ENCODE data around the gene SP3. TPM values are rescaled to one million over a fixed set of nuclear protein-coding genes. Genes with fewer than 3 reads are reported as not detected.

Gene SP3
- total and polyA plus RNA-seq, 3 experiments from 2014 or later, result 61.0 to 98.4 (median 93.0) TPM

DNA sequence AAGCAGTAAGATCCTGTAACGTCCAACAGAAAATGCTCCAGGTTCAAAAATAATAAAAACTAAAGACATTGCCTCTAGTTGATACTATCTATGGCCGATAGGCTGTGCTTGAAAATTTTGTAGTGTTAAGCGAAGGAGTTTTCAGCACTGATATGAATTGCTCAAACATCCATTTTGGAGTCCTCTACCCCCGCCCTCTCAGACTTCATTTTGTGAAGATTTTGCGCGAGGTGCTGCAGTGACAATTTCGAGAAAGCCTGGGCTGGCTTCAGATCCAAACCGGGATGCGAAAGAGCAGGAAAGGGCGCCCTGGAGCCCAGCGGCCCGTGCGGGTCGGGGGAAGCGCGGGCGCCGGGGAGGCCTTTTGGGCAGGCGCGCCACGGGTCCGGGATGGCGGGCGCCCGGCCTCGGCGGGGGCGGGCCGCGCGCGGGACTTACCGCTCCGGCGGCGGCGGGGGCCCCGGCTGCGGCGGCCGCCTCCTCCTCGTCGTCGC, 1.8 kb downstream of the SP3 start:
- peak overlapping the region; percentile 94 to 98 (median 97) for H3K4me3 Mint-ChIP-seq
- H3K9me3 Mint-ChIP-seq, result no peaks in the 10 kb centered on the region
- peaks cover 0 to 3% of the 10 kb centered on the region in 2 donors for H3K27me3 Mint-ChIP-seq
- Histone ChIP-seq H3K36me3 (ENCODE audit: insufficient read depth, low read length) (no peaks in the 10 kb centered on the region), H3K27ac (ENCODE audit: low read depth, low read length) (peak overlapping the region; percentile 91), H3K4me3 (ENCODE audit: low read length) (peak overlapping the region; percentile 80), H3K9me3 (ENCODE audit: low read length) (no peaks in the 10 kb centered on the region), H3K4me1 (ENCODE audit: insufficient read depth, low read length) (peaks cover 48% of the 10 kb centered on the region), H3K27me3 (ENCODE audit: insufficient read depth, low read length, poor library complexity, severe bottlenecking) (no peaks in the 10 kb centered on the region)
- POLR2A ChIA-PET, result interaction anchor here (0.9 to 1.5 kb wide), 3 partner anchors 23 to 631 kb away, joined by 3 to 4 read pairs (median 3); partner anchors contain the start of gene OLA1
- H3K4me1 Mint-ChIP-seq, result peaks cover 51 to 65% (median 63%) of the 10 kb centered on the region in 3 donors
- H3K27ac Mint-ChIP-seq, result peak overlapping the region; percentile 97 to 100 (median 98)
- CTCF ChIA-PET, result no interaction called here
- peak in 4 of 5 donors; percentile 52 to 82 (median 75) for DNase-seq
- peaks cover 3 to 39% (median 3%) of the 10 kb centered on the region in 3 donors for H3K36me3 Mint-ChIP-seq

DNA sequence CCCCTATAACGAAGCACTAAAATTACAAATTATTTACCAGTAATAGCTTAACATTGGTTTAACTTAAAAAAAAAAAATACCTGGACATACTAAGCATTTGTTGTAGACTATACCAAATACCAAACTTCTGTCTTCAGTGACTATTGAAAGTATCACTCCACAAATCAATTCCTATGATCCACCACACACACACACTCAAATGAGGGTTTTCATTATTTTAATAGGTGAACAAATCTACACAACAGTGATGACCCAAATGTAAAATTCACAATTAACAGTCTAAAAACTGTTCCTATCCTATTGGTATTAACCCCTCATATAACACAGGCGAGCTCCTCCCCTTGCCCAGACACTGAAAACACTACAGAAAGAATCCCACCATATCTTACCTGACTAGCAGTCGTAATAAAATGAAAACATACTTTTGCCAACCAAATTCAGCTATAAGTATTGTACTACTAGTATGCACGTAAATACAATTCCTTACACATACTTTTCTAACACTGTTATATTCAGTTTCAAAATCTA, 2.5 kb downstream of the SP3 start:
- Mint-ChIP-seq H3K27me3 (peaks cover 0 to 3% of the 10 kb centered on the region in 2 donors), H3K9me3 (no peaks in the 10 kb centered on the region), H3K36me3 (peaks cover 3 to 41% (median 3%) of the 10 kb centered on the region in 3 donors), H3K4me1 (peaks cover 57 to 72% (median 68%) of the 10 kb centered on the region in 3 donors), H3K4me3 (peak overlapping the region; percentile 94 to 98 (median 97)), H3K27ac (peak overlapping the region; percentile 79 to 100 (median 98))
- no peak for DNase-seq
- CTCF ChIA-PET, result interaction anchor here (1.0 to 1.4 kb wide), 3 partner anchors 31 to 379 kb away, joined by 3 to 5 read pairs (median 4); no protein-coding TSS in a partner anchor
- Histone ChIP-seq H3K4me1 (ENCODE audit: insufficient read depth, low read length) (peaks cover 55% of the 10 kb centered on the region), H3K9me3 (ENCODE audit: low read length) (no peaks in the 10 kb centered on the region), H3K36me3 (ENCODE audit: insufficient read depth, low read length) (no peaks in the 10 kb centered on the region), H3K27ac (ENCODE audit: low read depth, low read length) (peak overlapping the region; percentile 91), H3K4me3 (ENCODE audit: low read length) (peak overlapping the region; percentile 80), H3K27me3 (ENCODE audit: insufficient read depth, low read length, poor library complexity, severe bottlenecking) (no peaks in the 10 kb centered on the region)
- POLR2A ChIA-PET, result interaction anchor here (0.9 to 1.5 kb wide), 3 partner anchors 22 to 632 kb away, joined by 3 to 4 read pairs (median 3); partner anchors contain the start of gene OLA1

DNA sequence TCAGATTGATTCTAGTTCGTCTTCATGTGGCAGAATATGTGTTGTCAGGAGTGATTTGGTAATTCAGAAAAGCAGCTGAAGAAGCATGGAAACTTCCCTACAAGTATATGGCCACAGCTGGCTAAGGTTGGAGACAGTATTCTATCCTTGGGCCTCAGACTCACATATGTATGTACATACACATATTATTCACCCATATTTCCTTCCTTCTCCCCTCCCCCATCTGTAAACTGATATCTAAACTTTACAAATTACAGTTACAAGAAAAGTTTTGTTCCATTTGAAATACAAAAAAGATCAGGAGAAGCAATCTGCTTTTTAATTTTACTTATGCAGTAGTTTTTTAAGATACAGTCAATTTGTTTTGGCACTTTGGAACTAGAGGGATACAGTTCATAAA, 3.1 kb downstream of the SP3 start:
- peak overlapping the region; percentile 94 to 98 (median 97) for H3K4me3 Mint-ChIP-seq
- H3K4me1 Mint-ChIP-seq, result peaks cover 64 to 77% (median 74%) of the 10 kb centered on the region in 3 donors
- H3K27me3 ChIP-seq (ENCODE audit: insufficient read depth, low read length, poor library complexity, severe bottlenecking), result no peaks in the 10 kb centered on the region
- H3K36me3 Mint-ChIP-seq, result peaks cover 3 to 44% (median 3%) of the 10 kb centered on the region in 3 donors
- H3K9me3 Mint-ChIP-seq, result no peaks in the 10 kb centered on the region
- CTCF ChIA-PET, result interaction anchor here (0.6 to 1.4 kb wide), 4 partner anchors 30 to 379 kb away, joined by 3 to 5 read pairs (median 4); no protein-coding TSS in a partner anchor
- no peaks in the 10 kb centered on the region for H3K9me3 ChIP-seq (ENCODE audit: low read length)
- H3K4me3 ChIP-seq (ENCODE audit: low read length), result peak overlapping the region; percentile 80
- H3K4me1 ChIP-seq (ENCODE audit: insufficient read depth, low read length), result peaks cover 61% of the 10 kb centered on the region
- H3K27ac ChIP-seq (ENCODE audit: low read depth, low read length), result peak overlapping the region; percentile 91
- POLR2A ChIA-PET, result interaction anchor here (1.1 kb wide), 1 partner anchor 286 kb away, joined by 3 read pairs; the partner anchor contains the start of gene OLA1
- H3K27me3 Mint-ChIP-seq, result peaks cover 0 to 3% of the 10 kb centered on the region in 2 donors
- peak overlapping the region; percentile 56 to 100 (median 94) for H3K27ac Mint-ChIP-seq
- no peak for DNase-seq
- H3K36me3 ChIP-seq (ENCODE audit: insufficient read depth, low read length), result no peaks in the 10 kb centered on the region

DNA sequence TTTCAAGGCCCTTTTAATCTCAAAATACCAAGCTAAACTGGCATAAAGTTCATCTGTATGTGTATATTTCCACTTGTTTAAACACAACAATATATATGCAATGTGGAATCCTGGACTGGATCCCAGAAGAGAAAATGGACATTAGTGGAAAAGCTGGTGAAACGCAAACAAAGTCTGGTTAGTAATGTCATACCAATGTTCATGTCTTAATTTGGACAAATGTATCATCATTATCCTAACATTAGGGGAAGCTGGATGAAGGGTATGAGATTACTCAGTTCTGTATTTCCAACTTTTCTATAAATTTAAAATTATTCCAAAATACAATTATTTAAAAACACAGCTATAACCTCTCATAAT, 3.8 kb downstream of the SP3 start:
- peak overlapping the region; percentile 74 to 98 (median 97) for H3K4me3 Mint-ChIP-seq
- peak overlapping the region in 7 of 8 donors; percentile 35 to 99 (median 70) for H3K27ac Mint-ChIP-seq
- H3K9me3 Mint-ChIP-seq, result no peaks in the 10 kb centered on the region
- no peak overlapping the region for H3K27ac ChIP-seq (ENCODE audit: low read depth, low read length)
- ChIA-PET POLR2A (interaction anchor here (0.6 kb wide), 1 partner anchor 229 kb away, joined by 13 read pairs; no protein-coding TSS in a partner anchor), CTCF (interaction anchor here (1.3 to 1.4 kb wide), 2 partner anchors 77 to 380 kb away, joined by 4 to 5 read pairs; no protein-coding TSS in a partner anchor)
- H3K4me1 ChIP-seq (ENCODE audit: insufficient read depth, low read length), result peaks cover 65% of the 10 kb centered on the region
- no peaks in the 10 kb centered on the region for H3K9me3 ChIP-seq (ENCODE audit: low read length)
- peaks cover 3 to 49% (median 3%) of the 10 kb centered on the region in 3 donors for H3K36me3 Mint-ChIP-seq
- peaks cover 0 to 3% of the 10 kb centered on the region in 2 donors for H3K27me3 Mint-ChIP-seq
- H3K36me3 ChIP-seq (ENCODE audit: insufficient read depth, low read length), result no peaks in the 10 kb centered on the region
- H3K4me3 ChIP-seq (ENCODE audit: low read length), result no peak overlapping the region
- H3K27me3 ChIP-seq (ENCODE audit: insufficient read depth, low read length, poor library complexity, severe bottlenecking), result no peaks in the 10 kb centered on the region
- peaks cover 68 to 77% (median 74%) of the 10 kb centered on the region in 3 donors for H3K4me1 Mint-ChIP-seq
- DNase-seq, result no peak

DNA sequence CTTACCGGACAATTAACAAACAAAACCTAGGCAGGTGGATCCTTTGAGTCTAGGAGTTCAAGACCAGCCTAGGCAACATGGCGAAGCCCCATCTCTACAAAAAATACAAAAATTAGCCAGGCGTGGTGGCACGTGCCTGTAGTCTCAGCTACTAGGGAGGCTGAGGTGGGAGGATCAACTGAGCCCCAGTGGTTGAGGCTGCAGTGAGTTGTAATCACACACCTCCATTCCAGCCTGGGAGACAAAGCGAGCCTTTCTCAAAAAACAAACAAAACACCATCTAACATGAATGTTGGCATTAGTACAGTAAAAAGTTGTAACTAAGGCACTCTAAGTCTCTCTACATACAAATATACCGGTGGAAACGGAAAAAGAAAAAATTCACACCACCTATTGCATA, 5.3 kb downstream of the SP3 start:
- Histone ChIP-seq H3K4me1 (ENCODE audit: insufficient read depth, low read length) (peaks cover 72% of the 10 kb centered on the region), H3K27ac (ENCODE audit: low read depth, low read length) (no peak overlapping the region), H3K4me3 (ENCODE audit: low read length) (no peak overlapping the region), H3K36me3 (ENCODE audit: insufficient read depth, low read length) (peaks cover 12% of the 10 kb centered on the region), H3K27me3 (ENCODE audit: insufficient read depth, low read length, poor library complexity, severe bottlenecking) (no peaks in the 10 kb centered on the region), H3K9me3 (ENCODE audit: low read length) (no peaks in the 10 kb centered on the region)
- peak overlapping the region in 7 of 8 donors; percentile 43 to 93 (median 76) for H3K27ac Mint-ChIP-seq
- peaks cover 13 to 54% (median 17%) of the 10 kb centered on the region in 3 donors for H3K36me3 Mint-ChIP-seq
- DNase-seq, result no peak
- no peaks in the 10 kb centered on the region for H3K27me3 Mint-ChIP-seq
- H3K9me3 Mint-ChIP-seq, result no peaks in the 10 kb centered on the region
- peak overlapping the region in 6 of 7 donors; percentile 59 to 98 (median 74) for H3K4me3 Mint-ChIP-seq
- ChIA-PET CTCF (no interaction called here), POLR2A (no interaction called here)
- H3K4me1 Mint-ChIP-seq, result peaks cover 75 to 84% (median 82%) of the 10 kb centered on the region in 3 donors

DNA sequence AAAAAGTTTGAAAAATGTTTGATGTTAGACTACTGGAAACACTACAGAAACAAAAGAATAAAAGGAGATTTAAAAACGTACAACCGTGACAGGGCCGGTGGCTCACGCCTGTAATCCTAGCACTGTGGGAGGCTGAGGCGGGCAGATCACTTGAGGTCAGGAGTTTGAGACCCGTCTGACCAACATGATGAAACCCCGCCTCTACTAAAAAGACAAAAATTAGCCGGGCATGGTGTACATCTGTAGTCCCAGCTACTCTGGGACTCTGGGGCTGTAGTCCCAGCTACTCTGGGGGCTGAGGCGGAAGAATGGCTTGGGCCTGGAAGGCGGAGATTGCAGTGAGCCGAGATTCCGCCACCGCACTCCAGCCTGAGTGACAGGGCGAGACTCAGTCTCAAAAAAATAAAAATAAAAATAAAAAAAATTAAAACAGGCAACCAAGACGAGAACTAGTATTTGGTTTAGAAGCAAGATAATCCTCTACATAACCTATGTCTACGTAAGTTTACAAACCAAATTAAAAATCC, 5.8 kb downstream of the SP3 start:
- Mint-ChIP-seq H3K36me3 (peaks cover 13 to 57% (median 19%) of the 10 kb centered on the region in 3 donors), H3K27me3 (no peaks in the 10 kb centered on the region), H3K4me1 (peaks cover 79 to 89% (median 86%) of the 10 kb centered on the region in 3 donors), H3K27ac (peak overlapping the region in 7 of 8 donors; percentile 43 to 85 (median 64)), H3K4me3 (peak overlapping the region; percentile 59 to 98 (median 74)), H3K9me3 (no peaks in the 10 kb centered on the region)
- Histone ChIP-seq H3K9me3 (ENCODE audit: low read length) (no peaks in the 10 kb centered on the region), H3K36me3 (ENCODE audit: insufficient read depth, low read length) (peaks cover 15% of the 10 kb centered on the region), H3K27ac (ENCODE audit: low read depth, low read length) (no peak overlapping the region), H3K27me3 (ENCODE audit: insufficient read depth, low read length, poor library complexity, severe bottlenecking) (no peaks in the 10 kb centered on the region), H3K4me3 (ENCODE audit: low read length) (no peak overlapping the region), H3K4me1 (ENCODE audit: insufficient read depth, low read length) (peaks cover 77% of the 10 kb centered on the region)
- ChIA-PET POLR2A (no interaction called here), CTCF (no interaction called here)
- no peak for DNase-seq

DNA sequence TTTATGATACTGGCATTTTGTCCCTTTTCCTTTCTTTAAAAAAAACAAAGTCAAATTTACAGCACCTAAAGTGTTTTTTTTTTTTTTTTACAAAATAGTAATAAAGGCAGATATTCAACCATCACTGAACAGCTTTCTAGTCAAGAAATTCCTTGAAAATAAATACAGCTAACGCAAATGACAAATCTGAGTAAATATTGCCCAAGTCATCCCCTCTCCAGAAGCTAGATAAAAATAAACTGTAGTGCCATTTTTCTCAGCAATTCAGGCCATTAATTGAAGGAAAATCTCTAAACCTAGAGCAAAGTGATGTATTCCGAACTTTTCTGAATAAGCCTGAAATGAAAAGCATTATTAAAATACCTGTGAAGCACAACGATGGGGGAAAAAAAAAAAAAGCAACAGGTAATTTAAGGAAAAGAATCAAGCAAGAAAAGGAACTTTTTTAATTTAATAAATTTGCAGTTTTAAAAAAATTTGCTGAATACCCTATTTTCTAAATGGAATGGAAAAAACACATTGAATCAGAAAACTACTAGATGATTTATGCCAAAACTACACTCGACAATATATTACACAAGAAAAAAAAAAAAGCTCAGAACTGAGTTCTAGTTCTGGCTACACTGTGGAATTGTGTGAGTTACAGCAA, 6.9 kb downstream of the SP3 start:
- peaks cover 15% of the 10 kb centered on the region for H3K36me3 ChIP-seq (ENCODE audit: insufficient read depth, low read length)
- Mint-ChIP-seq H3K36me3 (peaks cover 13 to 66% (median 22%) of the 10 kb centered on the region in 3 donors), H3K9me3 (no peaks in the 10 kb centered on the region), H3K4me3 (peak overlapping the region in 6 of 7 donors; percentile 56 to 68 (median 64)), H3K27ac (peak overlapping the region in 5 of 8 donors; percentile 47 to 85 (median 58)), H3K27me3 (no peaks in the 10 kb centered on the region), H3K4me1 (peaks cover 88 to 99% (median 97%) of the 10 kb centered on the region in 3 donors)
- H3K27me3 ChIP-seq (ENCODE audit: insufficient read depth, low read length, poor library complexity, severe bottlenecking), result no peaks in the 10 kb centered on the region
- DNase-seq, result no peak
- POLR2A ChIA-PET, result no interaction called here
- CTCF ChIA-PET, result no interaction called here
- no peaks in the 10 kb centered on the region for H3K9me3 ChIP-seq (ENCODE audit: low read length)
- H3K4me1 ChIP-seq (ENCODE audit: insufficient read depth, low read length), result peaks cover 82% of the 10 kb centered on the region
- no peak overlapping the region for H3K4me3 ChIP-seq (ENCODE audit: low read length)
- H3K27ac ChIP-seq (ENCODE audit: low read depth, low read length), result no peak overlapping the region

All from CD8-positive, alpha-beta memory T cell (primary cell).